H1 (cell line): Measurements from ENCODE around the gene ARFRP1. TPM values are rescaled to one million over a fixed set of nuclear protein-coding genes. Genes with fewer than 3 reads are reported as not detected.

Experiments
- KDM1A ChIP-seq: fragments of 200-600, 300-600 bp; sonication (generic); IDR thresholded peaks from 2 replicates; pipeline ENCODE4 v1.7.1; 2016; ENCODE audit warnings: mild to moderate bottlenecking, low read length, borderline replicate concordance
- POLR2A ChIP-seq, 2 experiments: IDR thresholded peaks; 1 replicate in 1 of 2; 2 replicates in 1 of 2; pipeline ENCODE4 v1.6.1; 2011; ENCODE audit warnings: low read depth in 2 of 2, low read length in 2 of 2, mild to moderate bottlenecking in 2 of 2; ENCODE audit errors: control extremely low read depth in 1 of 2
- TAF1 ChIP-seq: IDR thresholded peaks from 2 replicates; pipeline ENCODE4 v1.6.1; 2011; ENCODE audit warnings: mild to moderate bottlenecking, low read depth, low read length
- polyA plus RNA-seq, 7 experiments: library from polyadenylated mRNA; depleted of rRNA in 3 of 7; stranded (reverse) in 5 of 7; unstranded in 2 of 7; fragments of >200 nt in 5 of 7; fragments of 200-250 nt in 2 of 7; gene quantifications; 1 replicate in 5 of 7; 2 replicates in 1 of 7; 4 replicates in 1 of 7; pipeline versions ENCODE4 v1.2.1 to v1.2.3, GENCODE V29; 2011 to 2013; ENCODE audit warnings: missing spikeins in 2 of 7, mixed read lengths in 2 of 7
- total RNA-seq: library from RNA; stranded (reverse); fragmentation: NEBNext Ultra II Directional; extraction: Animal tissue kit (Norgen Biotek cat#: 25700); gene quantifications from 2 replicates; pipeline ENCODE4 v1.2.1, GENCODE V29; 2021

The ARFRP1 gene
- total and polyA plus RNA-seq, 2 of the 8 experiments (the other 6 are each of a cell fraction or from before 2014, with no cell fraction given): 12.9 to 22.9 TPM

GRCh38 chr20:63696306-63696627 is 11.5 kb downstream of the ARFRP1 start (continued):
- peak; percentile 80; the same call in 1 of the 2 replicates for TF ChIP-seq KDM1A
- TF ChIP-seq TAF1: peak; percentile 32; the same call in 1 of the 2 replicates
- peak in 1 of 2 experiments; percentile 49; a peak in 1 of 3 replicates for TF ChIP-seq POLR2A (IDR thresholded peaks at IDR 0.05; ENCODE audit: control extremely low read depth in 1 of 2, low read depth in 2 of 2, low read length in 2 of 2)
